AG10803 (cell line): ENCODE results near the gene EPHX1.

Experiments used
- DNase-seq: peaks from one replicate; pipeline ENCODE4 v3.0.0; 2010; ENCODE audit warnings: low read depth
- H3K4me3 ChIP-seq: 2 replicates; pipeline ENCODE4 v1.5.1; 2011; ENCODE audit warnings: mild to moderate bottlenecking, low read length, control low read depth
- CTCF ChIP-seq: conservative IDR thresholded peaks from 2 replicates; pipeline ENCODE4 v1.5.1; 2011; ENCODE audit warnings: mild to moderate bottlenecking, low read length, control low read depth, inconsistent platforms

EPHX1 gene

GRCh38 chr1:225842074-225842473, 32.1 kb downstream of the EPHX1 start:
- no peak for TF ChIP-seq CTCF
- no peak for DNase-seq
- no peak overlapping the region for H3K4me3 ChIP-seq

GRCh38 chr1:225842788-225843425, 33.0 kb downstream of the EPHX1 start:
- TF ChIP-seq CTCF = no peak
- DNase-seq = no peak
- no peak overlapping the region for H3K4me3 ChIP-seq

- no peak for TF ChIP-seq CTCF
- no peak overlapping the region for H3K4me3 ChIP-seq
- DNase-seq = no peak
Measured at GRCh38 chr1:225843426-225843795, 33.5 kb downstream of the EPHX1 start.

- no peak overlapping the region for H3K4me3 ChIP-seq
- DNase-seq = no peak
- no peak for TF ChIP-seq CTCF
Measured at GRCh38 chr1:225844236-225845061, 34.5 kb downstream of the EPHX1 start.

- no peak overlapping the region for H3K4me3 ChIP-seq
- TF ChIP-seq CTCF = no peak
- no peak for DNase-seq
Measured at GRCh38 chr1:225845097-225845496, 35.2 kb downstream of the EPHX1 start.

GRCh38 chr1:225845571-225846259, 35.8 kb downstream of the EPHX1 start:
- peak; percentile 80 for DNase-seq
- TF ChIP-seq CTCF = peak; percentile 81
- H3K4me3 ChIP-seq = no peak overlapping the region
